Measurements from ENCODE around the gene DNAJC4.

DNA sequence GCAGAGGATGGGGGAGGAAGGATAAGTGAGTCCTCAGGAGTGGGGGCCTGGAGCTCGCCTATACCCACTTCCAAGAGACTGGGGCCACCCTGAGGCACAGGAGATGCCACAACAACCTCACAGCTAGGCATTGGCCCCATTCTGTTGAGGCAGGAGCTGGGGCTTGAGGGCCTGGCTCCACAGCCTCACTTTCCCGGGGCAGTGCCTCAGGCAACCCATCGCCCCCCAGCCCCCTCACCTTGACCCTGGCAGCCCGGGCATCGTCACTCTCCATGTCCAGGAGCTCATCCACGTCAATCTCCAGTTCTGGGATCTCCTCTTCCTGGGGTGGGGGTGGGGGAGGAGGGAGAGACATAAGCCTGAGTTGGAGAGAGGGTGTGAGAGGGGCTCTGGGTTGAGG lies 14.6 kb downstream of the DNAJC4 start:
- TF ChIP-seq POLR2A (IDR thresholded peaks at IDR 0.05; ENCODE audit: low read length) = no peak
- no peak for TF ChIP-seq GATA1 (IDR thresholded peaks at IDR 0.05; ENCODE audit: low read depth, low read length)
